ENCODE measurements around the gene VPS54.
"Not testable (repeated sequence)": the region's sequence is repeated elsewhere in the genome, so short reads cannot be mapped to it uniquely, and the experiment has no call there.

The VPS54 gene

DNA sequence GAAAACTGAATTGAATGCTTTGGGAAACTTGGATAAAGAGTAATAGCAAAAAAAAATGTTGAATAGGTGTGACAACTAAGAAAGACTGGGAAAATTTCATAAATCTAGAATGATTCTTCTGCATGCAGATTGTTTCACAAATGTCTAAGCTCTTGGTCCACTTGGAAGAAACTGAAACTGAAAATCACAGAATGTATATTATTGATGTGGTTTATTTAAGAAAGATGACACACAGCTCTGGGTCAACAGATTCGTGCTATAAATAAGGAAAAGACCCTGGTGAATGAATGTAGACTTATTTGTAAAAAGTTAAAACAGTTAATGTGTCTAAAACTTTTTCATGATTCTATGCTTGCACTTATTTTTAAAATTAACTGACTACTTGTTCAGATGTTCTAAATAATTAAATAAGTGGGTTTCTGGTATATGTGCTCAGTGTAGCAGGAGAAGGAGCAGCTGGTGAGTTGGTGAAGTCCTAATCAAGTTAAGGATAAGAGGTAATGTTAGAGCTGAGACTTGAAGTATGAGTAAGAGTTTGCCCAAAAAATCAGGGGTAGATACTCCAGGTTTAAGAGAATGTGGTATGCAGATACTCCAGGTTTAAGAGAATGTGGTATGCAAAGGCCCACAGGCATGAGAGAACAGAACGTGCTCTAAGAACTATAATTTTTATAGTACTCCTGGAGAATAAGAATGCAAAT lies 153.1 kb downstream of the VPS54 start:
- DNase-seq, result no peak

DNA sequence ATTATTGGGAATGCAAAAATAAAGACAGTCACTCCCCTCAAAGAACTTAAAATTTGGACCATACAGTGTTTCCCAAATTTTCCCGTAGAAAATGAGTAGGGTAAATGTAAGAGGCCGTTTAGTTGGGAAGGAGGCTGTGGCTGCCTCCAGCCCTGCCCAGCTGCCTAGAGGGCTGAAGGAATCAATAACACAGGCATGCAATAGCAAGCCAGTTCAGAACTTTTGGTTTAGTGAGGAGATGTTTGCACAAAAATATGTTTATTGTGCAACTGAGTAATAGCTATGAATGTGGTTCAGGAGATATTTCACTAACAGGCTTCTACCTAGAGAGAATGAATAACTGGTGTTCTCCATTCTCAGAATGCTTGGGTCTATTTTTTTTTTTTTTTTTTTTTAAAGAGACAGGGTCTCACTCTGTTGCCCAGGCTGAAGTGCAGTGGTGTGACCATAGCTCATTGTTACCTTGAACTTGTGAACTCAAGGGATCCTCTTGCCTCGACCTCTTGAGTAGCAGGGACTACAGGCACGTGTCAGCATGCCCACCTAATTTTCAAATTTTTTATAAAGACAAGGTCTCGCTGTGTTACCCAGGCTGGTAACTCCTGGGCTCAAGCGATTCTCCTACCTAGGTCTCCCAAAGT lies 153.9 kb downstream of the VPS54 start:
- DNase-seq, result no peak

DNA sequence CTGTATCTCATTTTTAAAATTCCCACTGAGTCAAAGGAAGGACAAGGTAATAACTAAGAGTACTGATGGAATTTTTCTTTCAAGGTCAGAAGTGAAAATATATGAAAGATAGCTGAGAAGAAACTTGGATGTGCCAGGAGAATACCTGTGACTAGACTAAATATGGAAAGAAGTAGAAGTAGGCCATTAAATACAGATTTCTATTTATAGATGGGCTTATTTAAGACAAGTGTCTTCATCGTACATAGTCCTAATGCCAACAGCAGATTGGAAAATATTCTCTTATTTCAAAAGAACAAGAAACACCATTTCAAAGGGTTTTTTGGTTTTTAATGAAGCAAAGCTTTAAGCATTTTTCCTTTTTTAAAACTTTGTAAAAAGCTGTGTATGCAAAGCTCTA lies 155.5 kb downstream of the VPS54 start:
- no peak for DNase-seq

- no peak for DNase-seq
Measured at GRCh38 chr2:63862806-63863205, 156.4 kb downstream of the VPS54 start.

- DNase-seq, result peak; percentile 42
Measured at GRCh38 chr2:63861220-63861822, 157.9 kb downstream of the VPS54 start.

DNA sequence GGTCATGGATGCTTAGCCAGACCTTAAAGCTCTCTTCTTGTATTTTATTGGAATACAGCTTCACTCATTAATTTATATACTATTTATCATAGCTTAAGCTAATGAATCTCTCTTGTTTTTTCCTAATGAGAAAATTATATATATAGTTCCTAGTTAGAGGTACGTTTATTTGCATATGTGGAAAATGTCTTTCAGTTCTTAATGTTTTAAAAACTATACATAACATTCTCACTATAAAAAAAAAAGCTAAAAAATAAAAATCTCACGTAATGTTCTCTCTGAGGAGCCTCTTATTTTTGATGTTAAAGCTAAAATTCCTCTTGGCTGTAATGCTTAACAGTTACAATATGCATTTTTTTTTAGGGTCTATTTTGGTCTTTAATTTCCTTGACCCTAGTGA lies 160.9 kb downstream of the VPS54 start:
- no peak for DNase-seq

- peak; percentile 29 for DNase-seq
Measured at GRCh38 chr2:63856303-63856603, 163.0 kb downstream of the VPS54 start.

DNA sequence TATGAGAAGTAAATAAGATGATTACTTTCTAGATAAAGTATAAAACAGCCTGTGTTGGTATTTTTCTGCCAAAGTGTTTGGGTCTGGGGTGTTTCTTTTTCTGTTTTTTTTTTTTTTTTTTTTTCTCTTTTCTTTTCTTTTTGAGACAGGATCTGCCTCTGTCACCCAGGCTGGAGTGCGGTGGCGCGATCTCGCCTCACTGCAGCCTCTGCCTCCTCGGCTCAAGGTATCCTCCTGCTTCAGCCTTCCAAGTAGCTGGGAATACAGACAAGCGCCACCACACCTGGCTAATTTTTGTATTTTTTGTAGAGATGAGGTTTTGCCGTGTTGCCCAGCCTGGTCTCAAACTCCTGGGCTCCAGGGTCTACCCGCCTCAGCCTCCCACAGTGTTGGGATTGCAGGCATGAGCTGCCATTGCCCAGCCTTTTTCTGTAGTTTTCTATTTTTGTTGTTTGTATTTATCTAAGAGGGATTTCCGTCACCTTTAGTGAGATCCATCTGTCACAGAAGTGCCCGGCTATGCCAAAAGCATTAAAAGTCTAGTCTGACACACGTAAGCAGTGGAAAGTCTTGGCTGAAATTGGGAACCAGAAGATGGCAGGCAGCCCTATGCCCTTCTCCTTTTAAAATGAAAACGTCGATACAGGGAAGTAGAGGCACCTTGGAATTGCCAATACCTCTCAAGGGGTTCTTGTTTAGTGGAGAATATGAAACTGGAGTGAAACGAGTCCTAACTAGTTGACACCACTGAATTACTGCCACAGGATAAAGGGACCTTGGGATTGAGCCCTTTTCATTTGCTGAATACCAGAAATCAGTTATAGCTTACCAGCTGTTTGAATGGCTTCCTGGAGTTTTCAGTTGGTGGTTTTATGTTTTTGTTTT lies 163.6 kb downstream of the VPS54 start:
- no peak for DNase-seq

- no peak for DNase-seq
Measured at GRCh38 chr2:63853527-63854310, 165.5 kb downstream of the VPS54 start.

- no peak for DNase-seq
Measured at GRCh38 chr2:63851691-63852311, 167.4 kb downstream of the VPS54 start.

- no peak for DNase-seq
Measured at GRCh38 chr2:63850649-63851048, 168.6 kb downstream of the VPS54 start.

- DNase-seq, result no peak
Measured at GRCh38 chr2:63850204-63850571, 169.0 kb downstream of the VPS54 start.

GRCh38 chr2:63849381-63850203 lies 169.6 kb downstream of the VPS54 start:
- DNase-seq, result no peak

DNA sequence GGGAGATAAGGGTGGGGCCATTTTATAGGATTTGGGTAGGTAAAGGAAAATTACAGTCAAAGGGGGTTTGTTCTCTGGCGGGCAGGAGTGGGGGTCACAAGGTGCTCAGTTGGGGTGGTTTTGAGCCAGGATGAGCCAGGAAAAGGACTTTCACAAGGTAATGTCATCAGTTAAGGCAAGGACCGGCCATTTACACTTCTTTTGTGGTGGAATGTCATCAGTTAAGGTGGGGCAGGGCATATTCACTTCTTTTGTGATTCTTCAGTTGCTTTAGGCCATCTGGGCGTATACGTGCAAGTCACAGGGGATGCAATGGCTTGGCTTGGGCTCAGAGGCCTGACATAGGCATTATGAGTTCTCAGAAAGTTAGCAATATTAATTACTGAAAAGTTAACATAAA lies 171.7 kb downstream of the VPS54 start:
- not testable (repeated sequence) for DNase-seq

GRCh38 chr2:63846487-63846886 lies 172.7 kb downstream of the VPS54 start:
- DNase-seq, result no peak

DNA sequence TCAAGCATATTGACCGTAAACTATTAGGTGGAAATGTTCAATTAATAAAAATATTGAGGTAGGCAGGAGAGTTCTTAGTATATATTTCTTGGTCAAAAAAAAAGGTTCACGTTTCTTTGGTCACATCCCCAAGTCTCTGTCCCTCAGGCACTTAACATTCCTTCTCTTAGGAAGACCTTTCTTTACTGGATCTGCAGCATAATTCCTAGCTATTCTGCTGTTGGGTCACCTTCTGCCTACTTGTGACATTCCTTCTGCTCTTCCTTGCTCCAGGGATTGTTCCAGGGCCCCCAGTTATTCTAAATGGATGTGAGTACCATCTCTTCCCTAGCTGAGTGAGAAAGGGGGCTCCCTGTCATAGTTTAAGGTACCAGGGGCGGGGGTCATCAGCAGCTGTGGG lies 173.4 kb downstream of the VPS54 start:
- no peak for DNase-seq

- no peak for DNase-seq
Measured at GRCh38 chr2:63844616-63845015, 174.6 kb downstream of the VPS54 start.

GRCh38 chr2:63843791-63844190 lies 175.4 kb downstream of the VPS54 start:
- DNase-seq, result no peak

GRCh38 chr2:63843093-63843492 lies 176.1 kb downstream of the VPS54 start:
- no peak for DNase-seq

DNA sequence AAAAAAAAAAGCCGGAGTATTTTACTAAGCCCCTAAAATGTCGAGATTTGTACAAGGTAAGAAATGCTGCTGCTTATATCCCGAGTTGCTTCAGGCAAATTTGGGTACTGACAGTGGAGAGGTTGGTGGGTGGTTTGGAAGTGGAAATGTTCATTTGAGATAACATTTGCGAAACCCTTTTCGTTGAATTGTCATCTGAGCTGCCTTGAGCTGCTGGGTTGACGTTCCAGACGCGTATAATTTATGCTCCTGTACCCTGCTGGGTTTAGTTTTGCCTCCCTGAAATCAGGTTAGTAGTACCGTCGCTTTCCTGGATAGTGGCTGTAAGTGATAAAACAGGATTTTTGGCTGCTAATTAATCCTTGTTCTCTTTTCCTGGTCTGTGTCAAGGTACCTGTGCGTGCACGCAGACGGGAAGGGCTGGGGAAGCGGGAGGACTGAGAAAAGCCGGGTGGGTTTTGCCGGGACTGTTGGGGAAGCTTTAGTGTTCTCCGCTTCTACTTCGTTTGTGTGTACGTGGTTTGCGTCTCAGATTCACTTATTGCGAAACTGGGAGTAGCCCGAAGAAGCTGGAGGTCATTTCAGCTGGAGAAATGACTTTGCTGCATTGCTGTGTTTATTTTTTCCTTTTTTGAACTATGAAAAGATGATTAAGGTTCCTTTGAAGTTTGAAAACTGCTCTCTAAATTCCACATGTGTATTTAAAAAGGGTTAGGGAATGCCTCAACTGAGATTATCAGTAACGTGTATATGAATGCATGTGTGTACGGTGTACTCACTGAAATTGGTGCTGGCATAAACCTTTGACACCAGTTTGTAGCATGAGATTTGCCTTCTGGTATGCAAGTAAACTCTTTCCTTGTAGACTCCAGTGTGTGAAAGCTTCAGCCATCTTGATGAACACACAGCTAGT lies 176.8 kb downstream of the VPS54 start:
- no peak for DNase-seq
